HL-60 (cell line): ENCODE results near the gene AXL.

Source experiments
- DNase-seq, 2 experiments: peaks; one replicate each; pipeline ENCODE4 v3.0.0-alpha.2; 2010 to 2020; ENCODE audit warnings: low read depth in 1 of 2, low spot score in 1 of 2
- H3K27ac ChIP-seq: fragments of 250-450 bp; sonication (Bioruptor Pico); replicated peaks from 2 replicates; pipeline ENCODE4 v1.5.1; 2020; ENCODE audit warnings: mild to moderate bottlenecking, moderate library complexity
- H3K27me3 ChIP-seq: fragments of 250-450 bp; sonication (Bioruptor Pico); 2 replicates; pipeline ENCODE4 v1.5.1; 2021; ENCODE audit warnings: mild to moderate bottlenecking, moderate library complexity; ENCODE audit not compliant: insufficient read depth, poor library complexity, severe bottlenecking
- H3K4me3 ChIP-seq: replicated peaks from 2 replicates; pipeline ENCODE4 v1.5.1; 2011; ENCODE audit warnings: mild to moderate bottlenecking, control low read depth, low read length; ENCODE audit not compliant: insufficient read depth
- GABPA ChIP-seq: IDR thresholded peaks from 2 replicates; pipeline ENCODE4 v1.6.1; 2012; ENCODE audit warnings: low read depth
- POLR2AphosphoS5 ChIP-seq: IDR thresholded peaks from 2 replicates; pipeline ENCODE4 v1.6.1; 2012; ENCODE audit warnings: low read depth
- SPI1 ChIP-seq: IDR thresholded peaks from 2 replicates; pipeline ENCODE4 v1.6.1; 2012; ENCODE audit warnings: low read depth, mild to moderate bottlenecking, borderline replicate concordance
- TF ChIP-seq, protein P1 (sequence below): IDR thresholded peaks from one replicate; pipeline ENCODE4 v1.5.1; 2011; ENCODE audit warnings: low read length, control low read depth, inconsistent platforms; ENCODE audit not compliant: insufficient read depth
- TF ChIP-seq, protein P2 (sequence below): IDR thresholded peaks from 2 replicates; pipeline ENCODE4 v1.6.1; 2012; ENCODE audit warnings: low read depth; ENCODE audit not compliant: insufficient replicate concordance

The AXL gene

DNA sequence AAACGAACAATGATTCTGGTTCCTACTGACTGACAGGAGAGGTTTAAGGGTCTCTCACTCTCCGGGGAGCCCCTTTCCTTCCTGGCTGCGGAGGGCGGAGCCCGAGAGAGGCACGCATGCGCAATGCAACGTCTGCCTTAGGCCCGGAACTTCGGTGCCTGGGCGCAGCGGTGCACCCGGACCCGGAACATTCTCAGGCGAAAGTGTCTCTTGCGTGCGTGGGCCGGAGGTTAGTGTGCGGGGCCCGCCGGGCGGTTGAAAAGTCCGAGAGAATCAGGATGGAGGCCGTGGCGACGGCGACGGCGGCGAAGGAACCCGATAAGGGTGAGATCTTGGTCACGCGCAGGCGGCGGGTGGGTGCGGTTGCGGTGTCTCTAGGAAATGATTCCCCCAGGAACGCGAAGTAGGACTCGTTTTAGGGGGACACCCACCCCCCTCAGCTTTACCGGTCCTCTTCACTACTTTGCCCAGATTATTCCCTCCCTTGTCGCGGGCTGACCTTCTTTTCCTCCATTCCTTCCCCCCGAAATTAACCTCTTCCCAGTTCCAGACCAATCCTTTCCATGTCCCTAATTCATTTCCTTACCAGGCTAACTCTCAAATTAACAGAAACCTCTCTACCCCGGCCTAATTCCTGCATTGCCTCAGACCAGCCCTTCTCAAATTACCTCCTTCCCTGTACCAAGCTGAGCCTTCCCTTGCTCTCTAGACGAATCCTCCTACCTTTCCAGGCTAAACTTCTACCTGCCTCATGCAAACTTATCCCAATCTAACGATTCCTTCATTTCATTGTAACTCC, 91.2 kb downstream of the AXL start, which contains the start of gene CCDC97:
Gene CCDC97, plus strand, starts transcription at position 140 of the 799 bp plus-strand sequence. Its CDS starts 139 bp downstream, at position 279.
- peak; percentile 86 to 87 for DNase-seq
- H3K27ac ChIP-seq, result peak within 1 kb of the TSS; percentile 95
- H3K27me3 ChIP-seq, result no peaks in the 10 kb centered on the region
- H3K4me3 ChIP-seq, result peak within 1 kb of the TSS; percentile 67
- TF ChIP-seq GABPA, result peak; percentile 91
- TF ChIP-seq POLR2AphosphoS5, result peak; percentile 51
- TF ChIP-seq, protein P1, sequence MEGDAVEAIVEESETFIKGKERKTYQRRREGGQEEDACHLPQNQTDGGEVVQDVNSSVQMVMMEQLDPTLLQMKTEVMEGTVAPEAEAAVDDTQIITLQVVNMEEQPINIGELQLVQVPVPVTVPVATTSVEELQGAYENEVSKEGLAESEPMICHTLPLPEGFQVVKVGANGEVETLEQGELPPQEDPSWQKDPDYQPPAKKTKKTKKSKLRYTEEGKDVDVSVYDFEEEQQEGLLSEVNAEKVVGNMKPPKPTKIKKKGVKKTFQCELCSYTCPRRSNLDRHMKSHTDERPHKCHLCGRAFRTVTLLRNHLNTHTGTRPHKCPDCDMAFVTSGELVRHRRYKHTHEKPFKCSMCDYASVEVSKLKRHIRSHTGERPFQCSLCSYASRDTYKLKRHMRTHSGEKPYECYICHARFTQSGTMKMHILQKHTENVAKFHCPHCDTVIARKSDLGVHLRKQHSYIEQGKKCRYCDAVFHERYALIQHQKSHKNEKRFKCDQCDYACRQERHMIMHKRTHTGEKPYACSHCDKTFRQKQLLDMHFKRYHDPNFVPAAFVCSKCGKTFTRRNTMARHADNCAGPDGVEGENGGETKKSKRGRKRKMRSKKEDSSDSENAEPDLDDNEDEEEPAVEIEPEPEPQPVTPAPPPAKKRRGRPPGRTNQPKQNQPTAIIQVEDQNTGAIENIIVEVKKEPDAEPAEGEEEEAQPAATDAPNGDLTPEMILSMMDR, result no peak
- no peak for TF ChIP-seq SPI1
- TF ChIP-seq, protein P2, sequence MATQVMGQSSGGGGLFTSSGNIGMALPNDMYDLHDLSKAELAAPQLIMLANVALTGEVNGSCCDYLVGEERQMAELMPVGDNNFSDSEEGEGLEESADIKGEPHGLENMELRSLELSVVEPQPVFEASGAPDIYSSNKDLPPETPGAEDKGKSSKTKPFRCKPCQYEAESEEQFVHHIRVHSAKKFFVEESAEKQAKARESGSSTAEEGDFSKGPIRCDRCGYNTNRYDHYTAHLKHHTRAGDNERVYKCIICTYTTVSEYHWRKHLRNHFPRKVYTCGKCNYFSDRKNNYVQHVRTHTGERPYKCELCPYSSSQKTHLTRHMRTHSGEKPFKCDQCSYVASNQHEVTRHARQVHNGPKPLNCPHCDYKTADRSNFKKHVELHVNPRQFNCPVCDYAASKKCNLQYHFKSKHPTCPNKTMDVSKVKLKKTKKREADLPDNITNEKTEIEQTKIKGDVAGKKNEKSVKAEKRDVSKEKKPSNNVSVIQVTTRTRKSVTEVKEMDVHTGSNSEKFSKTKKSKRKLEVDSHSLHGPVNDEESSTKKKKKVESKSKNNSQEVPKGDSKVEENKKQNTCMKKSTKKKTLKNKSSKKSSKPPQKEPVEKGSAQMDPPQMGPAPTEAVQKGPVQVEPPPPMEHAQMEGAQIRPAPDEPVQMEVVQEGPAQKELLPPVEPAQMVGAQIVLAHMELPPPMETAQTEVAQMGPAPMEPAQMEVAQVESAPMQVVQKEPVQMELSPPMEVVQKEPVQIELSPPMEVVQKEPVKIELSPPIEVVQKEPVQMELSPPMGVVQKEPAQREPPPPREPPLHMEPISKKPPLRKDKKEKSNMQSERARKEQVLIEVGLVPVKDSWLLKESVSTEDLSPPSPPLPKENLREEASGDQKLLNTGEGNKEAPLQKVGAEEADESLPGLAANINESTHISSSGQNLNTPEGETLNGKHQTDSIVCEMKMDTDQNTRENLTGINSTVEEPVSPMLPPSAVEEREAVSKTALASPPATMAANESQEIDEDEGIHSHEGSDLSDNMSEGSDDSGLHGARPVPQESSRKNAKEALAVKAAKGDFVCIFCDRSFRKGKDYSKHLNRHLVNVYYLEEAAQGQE, result no peak

DNA sequence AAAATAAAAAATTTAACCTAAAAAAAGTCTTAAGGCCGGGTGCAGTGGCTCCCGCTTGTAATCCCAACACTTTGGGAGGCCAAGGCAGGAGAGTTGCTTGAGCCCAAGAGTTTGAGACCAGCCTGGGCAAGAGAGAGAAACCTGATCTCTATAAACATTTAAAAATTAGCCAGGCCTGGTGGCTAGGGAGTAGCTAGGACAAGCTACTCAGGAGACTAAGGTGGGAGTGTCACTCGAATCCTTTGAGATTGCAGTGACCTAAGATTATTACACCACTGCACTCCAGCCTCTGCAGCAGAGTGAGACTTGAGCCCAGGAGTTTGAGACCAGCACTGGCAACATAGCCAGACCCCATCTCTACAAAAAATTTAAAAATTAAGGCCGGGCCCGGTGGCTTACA, 92.0 kb downstream of the AXL start:
- no peak for TF ChIP-seq POLR2AphosphoS5
- TF ChIP-seq GABPA, result no peak
- TF ChIP-seq, protein P1, result no peak
- no peak for TF ChIP-seq SPI1
- TF ChIP-seq, protein P2, result no peak
- peak overlapping the region; percentile 67 for H3K4me3 ChIP-seq
- peak overlapping the region; percentile 95 for H3K27ac ChIP-seq
- no peaks in the 10 kb centered on the region for H3K27me3 ChIP-seq
- DNase-seq, result no peak
